Uterus (tissue), 4 donors: ENCODE measurements around the gene THBD. TPM values are rescaled to one million over a fixed set of nuclear protein-coding genes. Genes with fewer than 3 reads are reported as not detected.

Experiments
- DNase-seq, 2 donors: peaks; one replicate each; pipeline ENCODE4 v3.0.0-alpha.2; 2019 to 2020
- H3K27ac ChIP-seq, 2 donors: fragments of 200-600 bp; sonication (generic); 1 replicate in 1 of 2; 2 replicates in 1 of 2; pipeline ENCODE4 v1.5.1; 2016 to 2018
- H3K27me3 ChIP-seq, 2 donors: fragments of 200-600 bp; sonication (generic); one replicate each; pipeline ENCODE4 v1.5.1; 2018 to 2019; ENCODE audit warnings: control low read depth in 1 of 2
- H3K36me3 ChIP-seq, 2 donors: fragments of 200-600 bp; sonication (generic); one replicate each; pipeline ENCODE4 v1.5.1; 2019; ENCODE audit warnings: control low read depth in 1 of 2
- H3K4me1 ChIP-seq, 2 donors: fragments of 200-600 bp; sonication (generic); one replicate each; pipeline ENCODE4 v1.5.1; 2018 to 2019; ENCODE audit warnings: control low read depth in 1 of 2
- H3K4me3 ChIP-seq, 2 donors: fragments of 200-600 bp; sonication (generic); 1 replicate in 1 of 2; 2 replicates in 1 of 2; pipeline ENCODE4 v1.5.1; 2018 to 2019; ENCODE audit warnings: mild to moderate bottlenecking in 1 of 2
- H3K9me3 ChIP-seq, 2 donors: fragments of 200-600 bp; sonication (generic); one replicate each; pipeline ENCODE4 v1.5.1; 2019; ENCODE audit warnings: control low read depth in 1 of 2
- POLR2A ChIP-seq, 2 donors: fragments of 450-650 bp; IDR thresholded peaks; one replicate each; pipeline ENCODE4 v1.6.1; 2016; ENCODE audit warnings: antibody characterized with exemption in 2 of 2, mild to moderate bottlenecking in 1 of 2, moderate library complexity in 1 of 2
- intact Hi-C: fragments of 100-400 bp; cut with DNase I; formaldehyde crosslinking; loops from one replicate; pipeline ENCODE4 v1.15.1; 2023; ENCODE audit warnings: low total_unique reads
- total RNA-seq, 4 donors: library from RNA; depleted of rRNA in 3 of 4; stranded (reverse); fragments of >200 nt in 3 of 4; gene quantifications; one replicate each; pipeline versions ENCODE4 v1.1.0 to v1.2.4, GENCODE V29; 2014 to 2023
- TF ChIP-seq, protein P1 (sequence below), 4 experiments: fragments of 200-600 bp in 2 of 4; fragments of 450-650 bp in 2 of 4; sonication (generic) in 2 of 4; IDR thresholded peaks; one replicate each; pipeline ENCODE4 v1.5.1; 2016 to 2019; ENCODE audit warnings: antibody characterized with exemption in 4 of 4, mild to moderate bottlenecking in 2 of 4, moderate library complexity in 1 of 4
- donor health status: DM: yes; HTN: yes; CAD: no.

THBD gene
- total RNA-seq, 4 donors from 2014 or later = 8.6 to 42.6 (median 28.4) TPM

DNA sequence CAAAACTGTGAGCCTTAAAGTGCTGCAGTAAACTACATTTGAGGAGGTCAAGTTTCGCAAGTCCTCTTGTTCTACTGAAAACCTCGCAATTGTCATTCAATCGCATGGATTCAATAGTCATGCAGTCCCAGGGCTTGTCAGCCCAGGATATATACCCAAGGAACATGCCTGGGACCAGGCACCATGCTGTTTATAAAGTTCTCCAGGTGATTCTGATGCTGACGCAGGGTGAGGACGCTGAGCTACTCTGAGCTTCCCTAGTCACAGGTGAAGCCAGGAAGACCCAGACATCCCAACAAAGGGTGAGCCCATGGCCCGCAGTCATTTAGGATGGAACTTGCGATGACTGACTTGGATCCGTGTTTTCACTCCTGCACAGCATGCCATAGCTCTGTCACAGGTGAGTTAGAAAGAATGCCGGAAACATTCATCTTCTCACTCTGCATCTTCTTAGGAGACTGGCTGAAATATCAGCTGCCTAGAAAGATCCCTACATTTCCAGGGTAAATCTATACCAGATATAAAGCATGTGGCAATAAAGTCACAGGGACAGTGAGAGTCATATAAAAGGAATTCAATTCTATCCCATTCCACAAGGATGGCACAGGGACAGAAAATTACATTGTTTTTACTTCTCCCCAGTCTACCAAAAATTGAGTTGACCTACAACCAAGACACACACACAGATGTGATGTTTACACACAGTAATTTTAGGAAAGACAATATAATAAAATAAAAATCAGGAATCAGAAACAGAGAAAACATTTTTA lies 41.4 kb downstream of the THBD start:
- Histone ChIP-seq H3K4me1 (no peaks in the 10 kb centered on the region), H3K27me3 (no peaks in the 10 kb centered on the region), H3K9me3 (no peaks in the 10 kb centered on the region), H3K36me3 (no peaks in the 10 kb centered on the region), H3K27ac (no peak overlapping the region), H3K4me3 (no peak overlapping the region)
- intact Hi-C loops = no loop called here
- no peak for TF ChIP-seq POLR2A (IDR thresholded peaks at IDR 0.05)
- TF ChIP-seq, protein P1, sequence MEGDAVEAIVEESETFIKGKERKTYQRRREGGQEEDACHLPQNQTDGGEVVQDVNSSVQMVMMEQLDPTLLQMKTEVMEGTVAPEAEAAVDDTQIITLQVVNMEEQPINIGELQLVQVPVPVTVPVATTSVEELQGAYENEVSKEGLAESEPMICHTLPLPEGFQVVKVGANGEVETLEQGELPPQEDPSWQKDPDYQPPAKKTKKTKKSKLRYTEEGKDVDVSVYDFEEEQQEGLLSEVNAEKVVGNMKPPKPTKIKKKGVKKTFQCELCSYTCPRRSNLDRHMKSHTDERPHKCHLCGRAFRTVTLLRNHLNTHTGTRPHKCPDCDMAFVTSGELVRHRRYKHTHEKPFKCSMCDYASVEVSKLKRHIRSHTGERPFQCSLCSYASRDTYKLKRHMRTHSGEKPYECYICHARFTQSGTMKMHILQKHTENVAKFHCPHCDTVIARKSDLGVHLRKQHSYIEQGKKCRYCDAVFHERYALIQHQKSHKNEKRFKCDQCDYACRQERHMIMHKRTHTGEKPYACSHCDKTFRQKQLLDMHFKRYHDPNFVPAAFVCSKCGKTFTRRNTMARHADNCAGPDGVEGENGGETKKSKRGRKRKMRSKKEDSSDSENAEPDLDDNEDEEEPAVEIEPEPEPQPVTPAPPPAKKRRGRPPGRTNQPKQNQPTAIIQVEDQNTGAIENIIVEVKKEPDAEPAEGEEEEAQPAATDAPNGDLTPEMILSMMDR (IDR thresholded peaks at IDR 0.05) = no peak
- DNase-seq = no peak

DNA sequence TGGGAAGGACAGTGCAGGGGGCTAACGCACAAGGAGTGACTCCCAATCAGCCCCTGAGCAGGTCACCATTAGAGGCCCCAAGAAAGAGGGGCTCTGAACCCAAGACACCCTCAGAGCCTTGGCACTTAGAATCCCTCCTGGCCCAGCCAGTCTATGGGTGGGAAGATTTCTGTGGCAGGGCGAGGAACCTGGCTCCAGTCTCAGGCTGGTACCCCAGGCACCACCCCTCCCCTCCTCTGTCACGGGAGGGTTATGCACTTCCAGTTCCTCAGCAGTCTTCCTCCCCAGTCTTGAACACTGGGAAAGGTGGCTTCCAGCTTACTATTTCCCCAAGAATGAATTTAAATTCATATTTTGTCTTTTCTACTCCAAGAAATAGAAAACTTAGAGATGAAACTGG lies 42.0 kb downstream of the THBD start:
- intact Hi-C loops = no loop called here
- no peaks in the 10 kb centered on the region for H3K36me3 ChIP-seq
- no peaks in the 10 kb centered on the region for H3K9me3 ChIP-seq
- no peak for DNase-seq
- H3K27me3 ChIP-seq = no peaks in the 10 kb centered on the region
- no peaks in the 10 kb centered on the region for H3K4me1 ChIP-seq
- H3K4me3 ChIP-seq = no peak overlapping the region
- H3K27ac ChIP-seq = no peak overlapping the region
- TF ChIP-seq POLR2A (IDR thresholded peaks at IDR 0.05) = no peak
- TF ChIP-seq, protein P1 (IDR thresholded peaks at IDR 0.05) = no peak

DNA sequence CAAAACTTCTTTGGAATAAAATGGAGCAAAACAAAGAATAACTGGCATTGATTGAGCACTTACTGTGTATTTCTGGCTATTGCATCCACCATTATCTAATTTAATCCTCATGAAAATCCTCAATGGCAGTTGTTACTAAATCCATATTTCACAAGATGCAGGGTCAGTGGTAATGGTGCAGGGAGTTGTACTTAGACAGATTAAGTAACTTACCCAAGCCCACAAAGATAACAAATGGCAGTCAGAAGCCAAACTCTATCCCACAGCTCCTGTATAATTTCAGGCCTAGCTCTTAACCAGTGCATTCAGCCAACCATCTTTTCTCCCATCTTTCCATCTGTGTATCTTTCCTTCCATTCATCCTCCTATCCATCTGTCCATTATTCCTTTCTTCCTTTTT lies 43.7 kb downstream of the THBD start:
- H3K9me3 ChIP-seq = no peaks in the 10 kb centered on the region
- intact Hi-C loops = no loop called here

DNA sequence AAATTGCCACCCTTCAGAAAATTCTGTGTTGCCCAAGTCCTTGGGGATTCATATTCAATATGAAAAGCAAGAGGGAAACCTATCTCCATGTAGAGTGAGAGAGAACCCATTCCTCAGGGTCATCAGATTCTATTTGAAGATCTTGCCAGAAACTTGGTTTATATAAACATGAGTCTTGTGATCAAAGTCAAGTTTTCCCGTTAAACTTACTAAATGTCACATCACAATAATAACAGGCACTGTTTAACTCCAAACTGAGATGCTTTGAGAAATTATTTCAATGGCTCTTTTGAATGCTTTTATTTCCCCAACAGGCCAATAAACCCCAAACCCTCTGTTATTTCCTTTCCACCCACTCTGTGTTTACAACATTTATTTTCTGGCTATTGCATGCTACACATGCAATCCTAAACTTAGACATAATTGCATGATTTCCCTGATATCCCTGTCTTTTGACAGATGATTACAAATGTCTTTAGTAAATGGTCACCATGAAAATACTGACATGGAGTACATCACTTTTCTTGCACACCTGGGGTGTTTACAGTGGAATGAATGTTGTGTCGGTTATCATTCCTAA lies 45.5 kb downstream of the THBD start:
- intact Hi-C loops = no loop called here
- H3K4me1 ChIP-seq = no peaks in the 10 kb centered on the region
- no peak overlapping the region for H3K27ac ChIP-seq
- no peak for TF ChIP-seq POLR2A (IDR thresholded peaks at IDR 0.05)
- TF ChIP-seq, protein P1 (IDR thresholded peaks at IDR 0.05) = no peak
- no peak overlapping the region for H3K4me3 ChIP-seq
- no peak for DNase-seq
- H3K27me3 ChIP-seq = no peaks in the 10 kb centered on the region
- H3K9me3 ChIP-seq = no peaks in the 10 kb centered on the region
- no peaks in the 10 kb centered on the region for H3K36me3 ChIP-seq

More for the DNA sequence above, 43.7 kb downstream of the THBD start:
- Histone ChIP-seq H3K4me1 (no peaks in the 10 kb centered on the region), H3K27ac (no peak overlapping the region), H3K36me3 (no peaks in the 10 kb centered on the region), H3K27me3 (no peaks in the 10 kb centered on the region), H3K4me3 (no peak overlapping the region)
- DNase-seq = no peak
- TF ChIP-seq, protein P1 (IDR thresholded peaks at IDR 0.05) = no peak
- no peak for TF ChIP-seq POLR2A (IDR thresholded peaks at IDR 0.05)

DNA sequence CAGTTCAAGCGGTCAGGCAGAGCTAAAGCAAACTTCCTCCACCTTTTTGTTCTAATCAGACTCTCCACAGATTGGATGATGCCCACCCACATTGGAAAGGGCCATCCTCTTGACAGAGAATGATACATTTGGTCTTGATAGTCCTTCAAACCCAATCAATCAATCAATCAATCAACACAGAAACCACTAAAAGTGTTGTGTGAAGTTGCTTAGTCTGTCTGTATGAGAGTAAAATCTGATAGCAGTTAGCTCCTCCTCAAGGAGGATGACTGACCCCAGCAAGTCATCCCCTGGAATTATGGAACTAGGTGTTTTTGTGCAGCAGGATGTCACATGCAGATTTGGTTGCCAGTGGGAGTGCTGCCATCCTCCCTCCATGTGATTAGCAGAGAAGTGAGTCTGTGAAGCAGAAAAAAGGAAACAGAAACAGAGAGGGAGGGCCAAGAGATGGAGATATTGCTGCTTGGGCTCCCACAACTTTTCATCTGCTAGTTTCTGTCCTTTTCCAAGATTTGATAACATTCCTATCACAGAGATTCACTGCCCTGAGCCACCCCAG lies 46.3 kb downstream of the THBD start:
- TF ChIP-seq, protein P1 (IDR thresholded peaks at IDR 0.05) = no peak
- no peak for TF ChIP-seq POLR2A (IDR thresholded peaks at IDR 0.05)
- H3K27me3 ChIP-seq = no peaks in the 10 kb centered on the region
- H3K9me3 ChIP-seq = no peaks in the 10 kb centered on the region
- DNase-seq = no peak
- no peaks in the 10 kb centered on the region for H3K36me3 ChIP-seq
- H3K4me1 ChIP-seq = no peaks in the 10 kb centered on the region
- intact Hi-C loops = no loop called here
- H3K27ac ChIP-seq = no peak overlapping the region
- H3K4me3 ChIP-seq = no peak overlapping the region
